Measurements from ENCODE around the gene GFRA1. TPM values are rescaled to one million over a fixed set of nuclear protein-coding genes. Genes with fewer than 3 reads are reported as not detected.

The GFRA1 gene
- total and polyA plus RNA-seq, 2 donors (not counting 1 experiment from before 2014, with no cell fraction given) = not detected

DNA sequence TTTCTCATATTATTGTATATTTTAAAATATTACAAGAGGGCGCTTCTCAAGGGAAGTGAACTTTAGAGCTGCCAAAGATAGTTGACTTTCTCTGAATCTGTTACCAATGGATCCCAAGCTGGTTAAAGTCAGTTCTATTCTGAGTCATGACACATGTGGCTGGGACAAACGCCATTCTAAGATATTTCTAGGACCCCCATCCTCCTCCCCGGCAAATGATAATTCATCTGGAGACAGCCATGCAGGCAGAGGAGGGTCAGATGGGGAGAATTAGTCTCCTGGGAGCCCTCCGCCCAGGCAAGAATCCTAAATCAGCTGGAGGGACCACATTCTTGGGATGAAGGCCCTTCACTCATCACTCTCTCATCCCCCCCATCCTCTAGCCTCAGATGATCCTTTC, 187.7 kb downstream of the GFRA1 start:
- no peaks in the 10 kb centered on the region for H3K27me3 ChIP-seq (replicated peaks in 1 of 4; ENCODE audit: control extremely low read depth in 1 of 4, control insufficient read depth in 3 of 4, insufficient read depth in 4 of 4, low read length in 3 of 4)
- ATAC-seq (ENCODE audit: low read depth) (no peak), DNase-seq (no peak)
- no peaks in the 10 kb centered on the region for H3K36me3 ChIP-seq (replicated peaks in 1 of 2; ENCODE audit: control extremely low read depth in 1 of 2, control insufficient read depth in 1 of 2, extremely low read depth in 1 of 2, insufficient read depth in 2 of 2, low read length in 1 of 2)
- no peak overlapping the region for H3K27ac ChIP-seq (ENCODE audit: low read length in 2 of 2)
- H4K20me1 ChIP-seq (ENCODE audit: control insufficient read depth, insufficient read depth, low read length, poor library complexity, severe bottlenecking) = no peaks in the 10 kb centered on the region
- H2AFZ ChIP-seq (ENCODE audit: insufficient read depth, low read depth, low read length, poor library complexity, severe bottlenecking) = no peak overlapping the region
- H3K27me3 Mint-ChIP-seq = no peaks in the 10 kb centered on the region
- POLR2A ChIA-PET = no interaction called here
- CTCF ChIA-PET = no interaction called here
- no peak overlapping the region for H3K27ac Mint-ChIP-seq
- no peaks in the 10 kb centered on the region for H3K4me1 ChIP-seq (ENCODE audit: control insufficient read depth in 2 of 2, insufficient read depth in 2 of 2, low read length in 2 of 2)
- no peak overlapping the region for H3K4me3 ChIP-seq (ENCODE audit: control extremely low read depth in 1 of 5, extremely low read depth in 1 of 5, insufficient read depth in 1 of 5, low read depth in 2 of 5, low read length in 4 of 5)
- intact Hi-C loops (cut with micrococcal nuclease) = no loop called here
- H3K4me3 Mint-ChIP-seq = no peak overlapping the region
- H3K9me3 Mint-ChIP-seq (ENCODE audit: insufficient read depth) = no peaks in the 10 kb centered on the region
- TF ChIP-seq, protein P1, sequence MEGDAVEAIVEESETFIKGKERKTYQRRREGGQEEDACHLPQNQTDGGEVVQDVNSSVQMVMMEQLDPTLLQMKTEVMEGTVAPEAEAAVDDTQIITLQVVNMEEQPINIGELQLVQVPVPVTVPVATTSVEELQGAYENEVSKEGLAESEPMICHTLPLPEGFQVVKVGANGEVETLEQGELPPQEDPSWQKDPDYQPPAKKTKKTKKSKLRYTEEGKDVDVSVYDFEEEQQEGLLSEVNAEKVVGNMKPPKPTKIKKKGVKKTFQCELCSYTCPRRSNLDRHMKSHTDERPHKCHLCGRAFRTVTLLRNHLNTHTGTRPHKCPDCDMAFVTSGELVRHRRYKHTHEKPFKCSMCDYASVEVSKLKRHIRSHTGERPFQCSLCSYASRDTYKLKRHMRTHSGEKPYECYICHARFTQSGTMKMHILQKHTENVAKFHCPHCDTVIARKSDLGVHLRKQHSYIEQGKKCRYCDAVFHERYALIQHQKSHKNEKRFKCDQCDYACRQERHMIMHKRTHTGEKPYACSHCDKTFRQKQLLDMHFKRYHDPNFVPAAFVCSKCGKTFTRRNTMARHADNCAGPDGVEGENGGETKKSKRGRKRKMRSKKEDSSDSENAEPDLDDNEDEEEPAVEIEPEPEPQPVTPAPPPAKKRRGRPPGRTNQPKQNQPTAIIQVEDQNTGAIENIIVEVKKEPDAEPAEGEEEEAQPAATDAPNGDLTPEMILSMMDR (IDR thresholded peaks at IDR 0.05) = no peak
- TF ChIP-seq EZH2 (IDR thresholded peaks at IDR 0.05; ENCODE audit: borderline replicate concordance, insufficient read depth, low read depth, low read length, poor library complexity, severe bottlenecking) = no peak
- no peaks in the 10 kb centered on the region for H3K4me1 Mint-ChIP-seq
- no CpG with 5 or more reads among the region's 4 CpGs for WGBS (ENCODE audit: insufficient coverage)
- peaks cover 0 to 3% (median 0%) of the 10 kb centered on the region in 3 donors for H3K9me3 ChIP-seq (ENCODE audit: control extremely low read depth in 1 of 3, control insufficient read depth in 2 of 3, insufficient read depth in 1 of 3, low read length in 2 of 3)
- H3K4me2 ChIP-seq (replicated peaks; ENCODE audit: low read depth, low read length, poor library complexity, severe bottlenecking) = no peak overlapping the region
- no peaks in the 10 kb centered on the region for H3K79me2 ChIP-seq (ENCODE audit: control insufficient read depth, insufficient read depth, low read length)
- H3K9ac ChIP-seq (ENCODE audit: low read length) = no peak overlapping the region

DNA sequence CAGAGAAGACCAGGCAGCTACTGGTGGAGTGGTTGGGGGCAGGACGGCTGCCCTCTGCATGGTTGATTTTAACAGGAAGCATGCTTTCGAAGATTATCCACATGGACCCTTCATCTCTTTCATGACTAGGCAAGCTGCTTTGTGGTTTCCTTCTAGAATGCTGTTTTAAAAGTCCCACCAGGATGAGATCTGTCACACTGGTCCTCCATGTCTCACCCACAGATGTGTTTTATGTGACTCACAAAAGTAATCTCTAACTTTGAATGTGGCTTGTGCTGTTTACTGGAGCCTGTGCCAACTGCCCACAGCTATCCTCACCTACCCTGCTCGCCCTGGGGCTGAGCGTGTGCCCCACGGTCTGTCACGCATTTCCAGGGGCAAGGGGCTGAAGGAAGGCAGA, 188.8 kb downstream of the GFRA1 start:
- ChIA-PET POLR2A (no interaction called here), CTCF (no interaction called here)
- DNase-seq (no peak), ATAC-seq (ENCODE audit: low read depth) (no peak)
- Histone ChIP-seq H4K20me1 (ENCODE audit: control insufficient read depth, insufficient read depth, low read length, poor library complexity, severe bottlenecking) (no peaks in the 10 kb centered on the region), H3K4me2 (replicated peaks; ENCODE audit: low read depth, low read length, poor library complexity, severe bottlenecking) (no peak overlapping the region), H3K9me3 (ENCODE audit: control extremely low read depth in 1 of 3, control insufficient read depth in 2 of 3, insufficient read depth in 1 of 3, low read length in 2 of 3) (peaks cover 0 to 3% (median 0%) of the 10 kb centered on the region in 3 donors), H3K36me3 (replicated peaks in 1 of 2; ENCODE audit: control extremely low read depth in 1 of 2, control insufficient read depth in 1 of 2, extremely low read depth in 1 of 2, insufficient read depth in 2 of 2, low read length in 1 of 2) (no peaks in the 10 kb centered on the region), H2AFZ (ENCODE audit: insufficient read depth, low read depth, low read length, poor library complexity, severe bottlenecking) (no peak overlapping the region), H3K4me3 (ENCODE audit: control extremely low read depth in 1 of 5, extremely low read depth in 1 of 5, insufficient read depth in 1 of 5, low read depth in 2 of 5, low read length in 4 of 5) (no peak overlapping the region), H3K79me2 (ENCODE audit: control insufficient read depth, insufficient read depth, low read length) (no peaks in the 10 kb centered on the region), H3K9ac (ENCODE audit: low read length) (no peak overlapping the region), H3K4me1 (ENCODE audit: control insufficient read depth in 2 of 2, insufficient read depth in 2 of 2, low read length in 2 of 2) (no peaks in the 10 kb centered on the region), H3K27me3 (replicated peaks in 1 of 4; ENCODE audit: control extremely low read depth in 1 of 4, control insufficient read depth in 3 of 4, insufficient read depth in 4 of 4, low read length in 3 of 4) (no peaks in the 10 kb centered on the region), H3K27ac (ENCODE audit: low read length in 2 of 2) (no peak overlapping the region)
- H3K9me3 Mint-ChIP-seq (ENCODE audit: insufficient read depth) = no peaks in the 10 kb centered on the region
- TF ChIP-seq, protein P1 (IDR thresholded peaks at IDR 0.05) = no peak
- TF ChIP-seq EZH2 (IDR thresholded peaks at IDR 0.05; ENCODE audit: borderline replicate concordance, insufficient read depth, low read depth, low read length, poor library complexity, severe bottlenecking) = no peak
- intact Hi-C loops (cut with micrococcal nuclease) = no loop called here
- H3K4me3 Mint-ChIP-seq = no peak overlapping the region
- no peaks in the 10 kb centered on the region for H3K4me1 Mint-ChIP-seq
- no peaks in the 10 kb centered on the region for H3K27me3 Mint-ChIP-seq
- H3K27ac Mint-ChIP-seq = no peak overlapping the region
- 26% methylated on average over 6 of the region's 6 CpGs for WGBS (ENCODE audit: insufficient coverage)

All from B cell (primary cell).